Peyer's patch (tissue), 4 donors: ENCODE data around the gene IFT25. TPM values are rescaled to one million over a fixed set of nuclear protein-coding genes. Genes with fewer than 3 reads are reported as not detected.

Source experiments
- DNase-seq, 3 donors: peaks; one replicate each; pipeline ENCODE4 v3.0.0-alpha.2; 2017 to 2019
- H3K27ac ChIP-seq, 4 donors: fragments of 200-600 bp; sonication (generic); one replicate each; pipeline ENCODE4 v1.5.1; 2016 to 2019
- H3K27me3 ChIP-seq, 2 donors: fragments of 200-600 bp; sonication (generic); one replicate each; pipeline ENCODE4 v1.5.1; 2019
- H3K36me3 ChIP-seq, 3 donors: fragments of 200-600 bp; sonication (generic); one replicate each; pipeline ENCODE4 v1.5.1; 2016 to 2019
- H3K4me1 ChIP-seq, 4 donors: fragments of 200-600 bp; sonication (generic); one replicate each; pipeline ENCODE4 v1.5.1; 2016 to 2019
- H3K4me3 ChIP-seq, 4 donors: fragments of 200-600 bp; sonication (generic); 1 replicate in 3 of 4; 2 replicates in 1 of 4; pipeline ENCODE4 v1.5.1; 2016 to 2019; ENCODE audit warnings: mild to moderate bottlenecking in 1 of 4
- H3K9me3 ChIP-seq, 4 donors: fragments of 200-600 bp; sonication (generic); one replicate each; pipeline ENCODE4 v1.5.1; 2016 to 2019; ENCODE audit warnings: mild to moderate bottlenecking in 1 of 4
- POLR2A ChIP-seq, 2 donors: fragments of 450-650 bp; IDR thresholded peaks; one replicate each; pipeline ENCODE4 v1.5.1; 2017; ENCODE audit warnings: antibody characterized with exemption in 2 of 2, mild to moderate bottlenecking in 2 of 2, moderate library complexity in 2 of 2
- total RNA-seq, 4 donors: library from RNA; depleted of rRNA; stranded (reverse); fragments of >200 nt; gene quantifications; one replicate each; pipeline ENCODE4 v1.1.0, GENCODE V29; 2016
- TF ChIP-seq, protein P1 (sequence below), 6 experiments: fragments of 450-650 bp in 4 of 6; fragments of 200-600 bp in 2 of 6; sonication (generic) in 1 of 6; IDR thresholded peaks; one replicate each; pipeline ENCODE4 v1.5.1; 2017 to 2019; ENCODE audit warnings: antibody characterized with exemption in 6 of 6, mild to moderate bottlenecking in 3 of 6, moderate library complexity in 1 of 6

IFT25 gene
- total RNA-seq, 4 donors from 2014 or later = 13.8 to 42.9 (median 27.1) TPM

DNA sequence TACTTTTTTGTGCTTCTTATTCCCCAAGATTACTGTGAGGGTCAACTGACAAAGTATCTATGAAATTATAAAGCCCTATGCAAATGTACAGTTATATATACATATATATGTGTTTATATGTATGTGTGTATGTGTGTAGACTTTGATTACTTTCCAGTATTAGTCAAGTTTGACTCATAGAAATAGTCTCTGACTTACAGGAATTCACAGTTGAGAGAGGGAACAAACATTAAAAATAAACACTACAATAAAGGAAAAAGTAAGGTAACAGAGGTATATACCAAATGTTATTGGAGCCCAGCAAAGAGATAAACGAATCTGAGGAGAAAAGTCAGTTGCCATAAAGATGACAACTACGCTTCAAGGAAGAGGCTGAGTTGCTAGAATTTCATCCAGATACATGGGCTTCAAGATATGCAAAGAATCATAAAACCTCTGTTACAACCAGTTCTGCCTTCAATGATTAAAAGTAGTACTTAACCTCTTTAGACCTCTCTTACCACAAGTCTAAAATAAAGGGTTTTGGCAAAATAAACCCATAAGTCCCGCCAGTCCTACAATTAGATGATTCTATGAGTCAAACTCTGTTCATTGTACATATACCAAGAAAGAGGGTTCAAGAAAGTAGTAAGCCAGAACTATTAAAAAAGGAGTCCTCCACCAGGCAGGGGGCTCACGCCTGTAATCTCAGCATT is 7.2 kb downstream of the IFT25 start:
- Histone ChIP-seq H3K36me3 (peaks cover 0 to 5% (median 0%) of the 10 kb centered on the region in 3 donors), H3K9me3 (peaks cover 0 to 4% (median 0%) of the 10 kb centered on the region in 4 donors), H3K4me3 (no peak overlapping the region), H3K27me3 (no peaks in the 10 kb centered on the region), H3K4me1 (no peaks in the 10 kb centered on the region), H3K27ac (no peak overlapping the region)
- TF ChIP-seq POLR2A (IDR thresholded peaks at IDR 0.05) = no peak
- TF ChIP-seq, protein P1, sequence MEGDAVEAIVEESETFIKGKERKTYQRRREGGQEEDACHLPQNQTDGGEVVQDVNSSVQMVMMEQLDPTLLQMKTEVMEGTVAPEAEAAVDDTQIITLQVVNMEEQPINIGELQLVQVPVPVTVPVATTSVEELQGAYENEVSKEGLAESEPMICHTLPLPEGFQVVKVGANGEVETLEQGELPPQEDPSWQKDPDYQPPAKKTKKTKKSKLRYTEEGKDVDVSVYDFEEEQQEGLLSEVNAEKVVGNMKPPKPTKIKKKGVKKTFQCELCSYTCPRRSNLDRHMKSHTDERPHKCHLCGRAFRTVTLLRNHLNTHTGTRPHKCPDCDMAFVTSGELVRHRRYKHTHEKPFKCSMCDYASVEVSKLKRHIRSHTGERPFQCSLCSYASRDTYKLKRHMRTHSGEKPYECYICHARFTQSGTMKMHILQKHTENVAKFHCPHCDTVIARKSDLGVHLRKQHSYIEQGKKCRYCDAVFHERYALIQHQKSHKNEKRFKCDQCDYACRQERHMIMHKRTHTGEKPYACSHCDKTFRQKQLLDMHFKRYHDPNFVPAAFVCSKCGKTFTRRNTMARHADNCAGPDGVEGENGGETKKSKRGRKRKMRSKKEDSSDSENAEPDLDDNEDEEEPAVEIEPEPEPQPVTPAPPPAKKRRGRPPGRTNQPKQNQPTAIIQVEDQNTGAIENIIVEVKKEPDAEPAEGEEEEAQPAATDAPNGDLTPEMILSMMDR (IDR thresholded peaks at IDR 0.05) = no peak
- DNase-seq = no peak

DNA sequence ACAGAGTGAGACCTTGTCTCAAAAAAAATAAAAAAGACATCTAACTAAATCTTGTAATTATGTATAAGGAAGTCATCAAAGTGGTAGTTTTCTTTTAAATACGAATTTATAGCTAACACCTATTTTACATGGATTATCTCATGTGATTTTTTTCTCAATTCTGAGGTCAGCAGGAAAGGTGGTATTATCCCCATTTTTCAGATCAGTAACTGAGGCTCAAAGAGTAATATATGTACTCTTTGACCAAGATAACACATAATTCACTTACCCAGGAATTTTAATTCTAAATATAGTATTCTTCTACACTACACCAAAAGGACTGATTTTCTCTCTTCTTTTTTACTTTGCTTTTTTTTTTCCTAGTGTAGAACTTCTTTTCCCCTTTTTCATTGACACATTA is 9.1 kb downstream of the IFT25 start:
- Histone ChIP-seq H3K36me3 (peaks cover 0 to 5% (median 0%) of the 10 kb centered on the region in 3 donors), H3K27me3 (no peaks in the 10 kb centered on the region), H3K4me3 (no peak overlapping the region), H3K9me3 (peaks cover 0 to 6% (median 0%) of the 10 kb centered on the region in 4 donors), H3K4me1 (no peaks in the 10 kb centered on the region), H3K27ac (no peak overlapping the region)
- TF ChIP-seq, protein P1 (IDR thresholded peaks at IDR 0.05) = no peak
- no peak for TF ChIP-seq POLR2A (IDR thresholded peaks at IDR 0.05)
- no peak for DNase-seq

DNA sequence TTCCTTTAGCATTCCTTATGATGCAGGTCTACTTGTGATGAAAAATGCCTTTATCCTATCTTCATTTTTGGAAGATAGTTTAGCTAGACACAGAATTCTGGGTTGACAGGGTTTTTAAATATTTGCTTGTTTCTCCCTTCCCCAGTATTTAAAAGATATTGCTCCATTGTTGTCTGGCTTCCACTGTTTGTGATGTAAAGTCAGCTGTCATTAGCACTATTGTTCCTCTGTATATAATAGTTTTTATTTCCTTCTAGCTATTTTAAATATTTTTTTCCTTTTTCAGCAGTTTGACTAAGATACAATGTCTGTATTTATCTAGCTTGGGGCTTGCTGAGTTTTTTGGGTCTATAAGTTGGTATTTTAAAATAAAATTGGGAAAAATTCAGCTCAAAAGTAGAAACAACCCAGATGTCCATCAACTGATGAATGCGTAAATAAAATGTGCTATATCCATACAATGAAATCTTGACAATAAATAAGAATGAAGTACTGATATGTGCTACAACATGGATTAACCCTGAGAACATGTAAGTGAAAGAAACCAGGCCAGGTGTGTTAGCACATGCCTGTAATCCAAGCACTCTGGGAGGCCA is 11.2 kb downstream of the IFT25 start:
- peaks cover 0 to 6% (median 0%) of the 10 kb centered on the region in 4 donors for H3K9me3 ChIP-seq
- no peaks in the 10 kb centered on the region for H3K4me1 ChIP-seq
- DNase-seq = no peak
- H3K27me3 ChIP-seq = no peaks in the 10 kb centered on the region
- H3K27ac ChIP-seq = no peak overlapping the region
- TF ChIP-seq POLR2A (IDR thresholded peaks at IDR 0.05) = no peak
- TF ChIP-seq, protein P1 (IDR thresholded peaks at IDR 0.05) = no peak
- H3K36me3 ChIP-seq = peaks cover 0 to 10% (median 0%) of the 10 kb centered on the region in 3 donors
- no peak overlapping the region for H3K4me3 ChIP-seq

DNA sequence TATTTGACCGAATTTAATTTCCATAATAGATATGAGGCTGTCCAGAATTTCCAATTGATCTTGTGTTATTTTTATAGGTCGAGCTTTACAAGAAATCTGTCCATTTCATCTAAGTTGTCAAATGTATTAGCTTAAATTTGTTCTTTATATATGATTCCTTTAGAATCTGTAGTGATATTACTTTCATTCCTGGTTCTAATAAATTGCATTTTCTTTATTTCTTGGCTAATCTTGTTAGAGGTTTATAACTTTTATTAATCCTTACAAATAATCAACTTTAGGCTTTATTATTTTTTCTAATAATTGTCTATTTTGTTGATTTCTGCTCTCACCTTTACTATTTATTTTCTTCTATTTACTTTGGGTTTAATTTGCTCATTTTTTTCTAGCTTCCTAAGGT is 14.0 kb downstream of the IFT25 start:
- Histone ChIP-seq H3K9me3 (peaks cover 0 to 6% (median 0%) of the 10 kb centered on the region in 4 donors), H3K4me1 (no peaks in the 10 kb centered on the region), H3K36me3 (peaks cover 0 to 27% (median 0%) of the 10 kb centered on the region in 3 donors), H3K27me3 (no peaks in the 10 kb centered on the region), H3K4me3 (no peak overlapping the region), H3K27ac (no peak overlapping the region)
- no peak for TF ChIP-seq POLR2A (IDR thresholded peaks at IDR 0.05)
- TF ChIP-seq, protein P1 (IDR thresholded peaks at IDR 0.05) = no peak
- DNase-seq = no peak

DNA sequence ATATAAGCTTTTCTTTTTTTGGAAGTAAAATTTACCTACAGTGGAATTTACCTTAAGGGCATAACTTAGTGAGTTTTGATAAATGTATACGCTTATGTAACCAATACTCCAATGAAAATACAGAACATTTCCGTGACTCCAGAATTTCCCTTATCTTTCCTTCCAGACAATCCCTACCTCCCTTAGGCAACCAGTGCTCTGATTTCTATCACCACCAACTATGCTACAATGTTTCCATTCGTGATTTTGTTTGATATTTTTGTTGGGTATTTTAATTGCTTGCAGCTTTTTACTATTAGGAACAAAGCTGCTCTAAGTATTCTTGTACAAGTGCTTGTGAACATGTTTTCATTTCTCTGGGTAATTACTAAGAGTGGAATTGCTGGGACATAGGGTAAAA is 14.6 kb downstream of the IFT25 start:
- H3K4me1 ChIP-seq = no peaks in the 10 kb centered on the region
- no peaks in the 10 kb centered on the region for H3K27me3 ChIP-seq
- no peak overlapping the region for H3K27ac ChIP-seq
- H3K9me3 ChIP-seq = peaks cover 0 to 6% (median 0%) of the 10 kb centered on the region in 4 donors
- TF ChIP-seq, protein P1 (IDR thresholded peaks at IDR 0.05) = no peak
- TF ChIP-seq POLR2A (IDR thresholded peaks at IDR 0.05) = no peak
- no peak for DNase-seq
- H3K4me3 ChIP-seq = no peak overlapping the region
- H3K36me3 ChIP-seq = peaks cover 0 to 27% (median 0%) of the 10 kb centered on the region in 3 donors
